Measurements from ENCODE around the gene SAMD11.

Gene SAMD11

GRCh38 chr1:912740-913301, 10.9 kb upstream of the SAMD11 start:
- no peak for TF ChIP-seq CTCF (IDR thresholded peaks at IDR 0.05; ENCODE audit: low read depth, low read length, missing control alignments)
- no peak for DNase-seq (ENCODE audit: extremely low read depth, low read depth)

GRCh38 chr1:913491-914130, 10.1 kb upstream of the SAMD11 start:
- DNase-seq (ENCODE audit: extremely low read depth, low read depth): no peak
- no peak overlapping the region for H3K4me3 ChIP-seq (replicated peaks; ENCODE audit: low read depth, low read length)
- no peak for TF ChIP-seq CTCF (IDR thresholded peaks at IDR 0.05; ENCODE audit: low read depth, low read length, missing control alignments)

More at GRCh38 chr1:912740-913301, 10.9 kb upstream of the SAMD11 start:
- no peak overlapping the region for H3K4me3 ChIP-seq (replicated peaks; ENCODE audit: low read depth, low read length)

- H3K4me3 ChIP-seq (replicated peaks; ENCODE audit: low read depth, low read length): no peak overlapping the region
- no peak for TF ChIP-seq CTCF (IDR thresholded peaks at IDR 0.05; ENCODE audit: low read depth, low read length, missing control alignments)
- no peak for DNase-seq (ENCODE audit: extremely low read depth, low read depth)
Measured at GRCh38 chr1:914131-914890, 9.4 kb upstream of the SAMD11 start.

- DNase-seq (ENCODE audit: extremely low read depth, low read depth): no peak
- TF ChIP-seq CTCF (IDR thresholded peaks at IDR 0.05; ENCODE audit: low read depth, low read length, missing control alignments): no peak
- H3K4me3 ChIP-seq (replicated peaks; ENCODE audit: low read depth, low read length): no peak overlapping the region
Measured at GRCh38 chr1:914891-915280, 8.8 kb upstream of the SAMD11 start.

GRCh38 chr1:915295-916172, 8.2 kb upstream of the SAMD11 start:
- H3K4me3 ChIP-seq (replicated peaks; ENCODE audit: low read depth, low read length): no peak overlapping the region
- TF ChIP-seq CTCF (IDR thresholded peaks at IDR 0.05; ENCODE audit: low read depth, low read length, missing control alignments): no peak
- DNase-seq (ENCODE audit: extremely low read depth, low read depth): no peak

Data from HFF-Myc (cell line).